Fibroblast of skin of abdomen (primary cell): ENCODE data around the gene TSPAN17.

Experiments used
- DNase-seq: peaks from one replicate; pipeline ENCODE4 v3.0.0-alpha.2; 2013

The TSPAN17 gene

DNA sequence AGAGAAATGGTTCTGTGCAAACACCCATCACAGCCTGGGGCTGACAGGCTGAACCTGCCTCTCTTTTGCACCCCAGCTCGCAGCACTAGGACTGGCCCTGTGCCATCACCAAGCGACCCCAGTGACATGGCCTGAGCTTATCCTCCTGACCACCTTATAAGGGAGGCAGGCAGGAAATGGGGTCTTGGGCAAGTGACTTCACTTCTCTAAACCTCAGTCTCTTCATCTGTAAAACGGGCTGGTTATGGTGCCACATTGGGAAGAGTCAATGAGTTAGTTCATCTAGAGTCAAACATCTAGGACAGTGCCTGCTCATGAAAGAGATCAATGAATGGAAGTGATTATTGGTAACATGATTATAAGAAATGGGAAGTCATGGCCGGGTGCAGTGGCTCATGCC lies 23.1 kb upstream of the TSPAN17 start:
- no peak for DNase-seq

DNA sequence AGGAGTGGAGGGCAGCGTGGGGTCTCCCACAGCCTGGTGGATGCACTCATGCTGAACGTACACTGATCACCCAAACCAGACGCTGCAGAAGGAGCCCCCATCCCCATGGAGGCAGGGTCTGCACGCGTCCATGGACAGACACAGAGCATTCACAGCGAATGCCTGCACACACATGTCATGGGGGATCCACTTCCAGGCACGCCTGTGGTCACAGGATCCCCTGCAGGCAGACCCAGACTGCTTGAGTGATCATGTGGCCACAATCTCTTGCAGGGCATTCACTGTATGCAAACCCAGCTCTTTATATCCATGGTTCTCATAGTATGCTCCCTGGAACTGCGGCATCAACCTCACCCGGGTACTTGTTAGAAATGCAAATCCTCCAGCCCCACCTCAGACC lies 22.3 kb upstream of the TSPAN17 start:
- DNase-seq: no peak

DNA sequence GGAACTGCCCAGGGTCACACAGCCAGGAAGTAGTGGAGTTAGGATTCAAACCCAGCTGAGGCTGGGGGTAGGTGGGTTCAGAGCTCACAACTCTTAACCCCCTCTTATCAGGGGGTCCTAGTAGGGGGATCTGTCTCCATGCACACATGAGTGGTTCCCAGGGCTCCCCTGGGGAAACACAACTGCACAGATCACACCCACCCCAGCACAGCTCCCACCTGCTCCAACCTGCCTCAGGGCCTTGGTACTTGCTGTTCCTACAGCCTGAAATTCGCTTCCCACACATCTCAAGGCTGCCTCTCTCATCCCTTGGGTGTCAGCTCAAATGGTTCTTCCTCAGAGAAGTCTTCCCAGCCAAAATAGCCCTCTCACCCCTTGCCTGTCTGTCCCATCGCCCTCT lies 21.8 kb upstream of the TSPAN17 start:
- no peak for DNase-seq

DNA sequence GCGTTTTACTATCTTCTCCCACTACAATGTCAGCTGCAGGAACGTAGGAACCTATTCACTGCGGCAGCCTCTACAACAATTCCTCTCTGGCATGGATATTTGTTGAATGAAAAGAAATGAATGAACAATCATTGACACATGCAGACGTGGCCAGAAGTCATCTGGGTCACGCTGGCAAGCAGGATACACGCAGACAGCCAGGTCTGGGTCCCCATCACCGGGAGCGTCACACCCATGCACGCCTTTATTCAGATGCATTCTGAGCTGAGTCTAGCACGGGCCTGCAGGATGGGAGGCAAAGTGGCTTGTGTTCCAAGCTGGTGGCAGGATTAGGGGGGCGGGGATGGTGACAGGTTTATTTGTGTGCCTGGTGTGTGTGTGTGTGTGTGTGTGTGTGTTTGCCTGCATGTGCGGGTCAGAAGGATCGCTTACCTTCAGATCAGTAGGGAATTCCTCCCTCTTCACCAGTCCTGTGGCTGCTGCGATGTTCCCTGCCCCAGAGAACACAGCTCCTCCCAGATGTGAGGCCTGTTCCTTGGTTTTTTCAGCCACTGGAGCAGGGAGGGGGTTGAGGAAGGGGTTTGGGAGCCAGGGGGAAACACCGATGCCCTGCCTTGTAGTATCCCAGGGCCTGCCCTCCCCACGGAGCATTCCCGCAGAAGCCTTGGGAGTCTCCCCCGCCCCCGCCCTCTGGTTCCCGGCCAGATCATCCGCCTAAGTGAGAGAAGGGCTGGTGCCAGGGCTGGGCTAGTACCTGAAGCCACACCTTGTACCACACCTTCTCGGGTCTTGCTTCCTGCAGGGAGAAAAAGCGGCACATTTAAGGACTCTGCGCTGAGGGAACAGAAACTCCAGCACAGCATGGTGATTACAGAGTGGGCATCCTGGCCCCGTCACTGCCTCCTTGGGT lies 21.1 kb upstream of the TSPAN17 start:
- DNase-seq: no peak

DNA sequence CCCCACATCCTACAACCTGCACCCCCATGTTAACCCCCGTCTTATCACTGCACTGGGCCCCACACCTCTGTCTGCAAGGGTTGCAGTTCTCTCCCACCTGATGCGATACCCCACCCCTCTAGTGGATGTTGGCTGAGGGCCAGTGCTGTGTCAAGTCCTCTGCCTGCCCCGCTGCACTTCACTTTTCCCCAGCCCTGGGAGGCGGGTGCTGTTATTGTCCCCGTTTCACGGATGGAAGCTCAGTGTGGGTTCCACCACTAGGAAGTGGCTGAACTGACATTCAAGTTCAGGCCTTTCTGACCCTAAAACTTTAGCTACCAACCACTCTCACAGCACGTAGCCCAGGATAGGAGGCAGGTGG lies 20.4 kb upstream of the TSPAN17 start:
- no peak for DNase-seq

DNA sequence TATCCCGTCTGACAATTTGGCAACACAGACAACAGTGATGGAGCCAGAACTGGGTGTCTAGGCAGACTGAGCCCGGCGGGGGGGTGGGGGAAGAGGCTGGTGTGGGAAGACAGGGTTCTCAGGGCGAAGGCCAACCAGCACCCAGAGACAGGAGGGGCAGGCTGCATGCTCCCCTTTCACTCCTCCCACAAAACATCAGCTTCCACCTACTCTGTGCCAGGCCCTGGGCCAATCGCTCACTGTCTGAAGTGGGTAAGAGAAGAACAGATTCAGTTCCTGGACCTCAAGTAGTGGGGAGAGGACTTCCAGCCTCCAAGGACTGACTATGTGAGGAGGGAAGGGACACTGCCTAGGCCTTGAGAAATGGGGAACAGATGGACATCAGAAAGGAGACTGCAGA lies 19.7 kb upstream of the TSPAN17 start:
- DNase-seq: no peak

DNA sequence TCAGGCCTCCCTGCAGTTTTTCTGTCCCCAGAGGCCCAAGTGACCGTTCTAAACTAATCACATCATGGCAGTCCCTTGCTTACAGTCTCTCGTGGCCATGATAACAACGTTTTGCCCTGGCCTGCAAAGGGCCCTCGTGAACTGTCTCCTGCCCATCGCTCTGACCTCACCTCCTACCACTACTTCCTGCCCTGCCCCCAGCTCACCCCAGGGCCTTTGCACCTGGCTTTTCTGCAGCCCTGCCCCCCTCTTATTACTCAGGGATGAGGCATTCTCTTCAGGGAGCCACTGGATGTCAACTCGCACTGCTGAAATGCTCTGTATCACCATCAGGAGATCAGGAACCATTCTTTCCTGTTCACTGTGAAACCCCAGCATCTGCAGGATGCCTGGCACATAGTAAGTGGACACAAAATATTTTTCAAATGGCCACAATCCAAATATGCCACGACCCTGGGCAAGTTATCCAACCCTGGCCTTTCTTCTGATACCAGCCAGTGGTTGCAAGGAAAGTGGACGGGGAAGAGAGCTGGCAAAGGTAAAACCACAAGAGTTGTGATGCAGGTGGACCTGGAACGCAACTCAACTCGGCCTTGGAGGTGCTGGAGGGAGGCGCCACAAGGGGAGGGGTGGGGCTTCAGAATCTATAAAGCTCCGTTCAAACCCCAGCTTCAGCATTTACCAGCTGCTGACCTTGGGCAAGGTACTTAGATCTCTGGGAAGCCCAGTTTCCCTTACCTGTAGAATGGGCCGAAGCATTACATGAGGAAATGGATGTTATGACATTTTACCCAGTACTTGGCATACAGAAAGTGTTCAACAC lies 18.7 kb upstream of the TSPAN17 start:
- no peak for DNase-seq

DNA sequence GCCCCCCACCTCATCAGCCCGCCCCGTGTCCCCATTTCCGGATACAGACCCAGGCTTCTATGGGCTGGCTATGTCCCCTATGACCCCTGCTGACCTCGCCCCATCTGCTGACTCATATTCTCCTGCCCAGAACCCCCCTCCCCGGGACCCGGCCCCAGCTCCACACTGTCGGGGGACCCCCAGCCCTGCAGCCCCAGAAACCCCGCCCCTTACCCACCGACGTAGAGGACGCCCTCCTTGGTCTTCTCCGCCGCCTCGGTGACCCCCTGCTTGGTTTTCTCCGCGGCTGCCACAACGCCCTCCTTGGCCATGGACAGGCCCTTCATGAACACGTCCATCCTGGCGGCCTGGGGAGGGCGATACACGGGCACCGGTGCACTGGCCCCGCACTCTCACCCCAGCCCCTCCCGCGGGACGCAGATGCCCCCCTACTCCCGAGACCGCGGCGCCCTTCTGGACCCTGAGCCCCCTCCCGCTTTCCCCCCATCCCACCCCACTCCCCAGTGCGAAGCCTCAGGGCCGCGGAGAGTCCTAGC lies 17.9 kb upstream of the TSPAN17 start:
- no peak for DNase-seq

DNA sequence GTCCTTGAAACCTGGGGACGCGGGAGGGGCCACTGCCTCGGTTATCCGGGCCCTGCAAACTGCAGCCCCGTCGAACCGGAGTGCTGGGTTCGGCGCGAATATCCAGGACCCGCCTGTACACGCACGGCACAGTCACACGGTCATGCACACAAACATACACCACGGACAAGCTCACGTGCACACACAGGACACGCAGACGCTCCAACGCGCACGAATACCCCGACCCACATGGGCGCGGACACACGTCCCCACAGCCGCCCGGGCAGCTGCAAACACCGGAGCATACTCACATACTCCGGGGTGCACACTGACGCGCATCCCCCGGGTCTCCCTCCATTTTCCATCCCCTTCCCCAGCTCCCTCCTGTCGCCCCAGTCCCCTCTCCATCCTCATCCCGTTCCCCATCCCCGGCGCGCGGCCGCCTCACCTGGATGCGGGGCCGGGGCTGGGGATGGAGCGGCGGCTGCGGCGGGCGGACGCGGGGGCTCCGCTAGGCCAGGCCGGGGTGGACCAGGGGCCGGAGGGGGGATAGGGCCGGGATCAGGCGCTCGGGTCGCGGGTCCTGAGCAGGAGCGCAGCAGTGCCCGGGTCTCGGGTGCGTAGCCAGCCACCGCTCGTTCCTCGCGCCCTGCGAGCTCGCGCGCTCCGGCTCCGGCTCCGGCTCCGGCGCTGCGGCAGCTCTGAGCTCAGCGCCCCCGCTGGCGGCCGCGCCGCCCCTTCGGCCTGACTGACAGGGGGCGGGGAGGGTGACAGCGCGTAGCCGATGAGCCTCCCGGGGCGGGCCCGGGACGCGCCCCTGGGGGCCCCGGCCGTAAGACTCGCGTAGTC lies 17.2 kb upstream of the TSPAN17 start, which contains the start of the genes EIF4E1B and SNCB:
EIF4E1B (plus strand) TSS at position 823 of the 828 bp plus-strand sequence. CDS start 12,113 bp downstream, outside the sequence.
SNCB (minus strand) TSS at position 682 of the 828 bp plus-strand sequence. CDS start 880 bp downstream, outside the sequence.
- peak; percentile 25 for DNase-seq

DNA sequence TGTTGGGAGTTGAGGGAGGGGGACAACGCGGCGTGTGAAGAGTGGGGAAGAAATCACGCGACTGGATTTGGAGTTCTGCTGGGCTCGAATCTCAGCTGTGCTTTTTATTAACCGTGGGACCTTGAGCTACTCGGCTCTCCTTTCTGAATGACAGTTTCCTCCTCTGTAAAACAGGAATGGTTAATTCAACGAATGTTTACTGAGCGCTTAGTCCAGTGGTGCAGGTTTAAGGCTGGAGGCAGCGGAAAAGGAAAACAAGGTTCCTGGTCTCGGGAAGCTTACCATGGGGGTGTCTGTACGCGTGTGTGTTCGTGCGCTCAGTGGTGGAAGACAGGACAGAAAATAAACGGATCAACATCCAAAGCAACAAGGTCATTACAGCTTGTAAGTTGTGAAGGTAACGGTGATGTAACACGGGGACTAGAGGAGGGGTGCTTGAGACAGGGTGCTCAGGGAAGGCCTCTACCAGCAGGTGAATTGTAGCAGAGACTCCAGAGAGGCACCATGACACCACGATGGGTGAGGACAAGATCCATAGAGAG lies 16.5 kb upstream of the TSPAN17 start:
- DNase-seq: no peak

DNA sequence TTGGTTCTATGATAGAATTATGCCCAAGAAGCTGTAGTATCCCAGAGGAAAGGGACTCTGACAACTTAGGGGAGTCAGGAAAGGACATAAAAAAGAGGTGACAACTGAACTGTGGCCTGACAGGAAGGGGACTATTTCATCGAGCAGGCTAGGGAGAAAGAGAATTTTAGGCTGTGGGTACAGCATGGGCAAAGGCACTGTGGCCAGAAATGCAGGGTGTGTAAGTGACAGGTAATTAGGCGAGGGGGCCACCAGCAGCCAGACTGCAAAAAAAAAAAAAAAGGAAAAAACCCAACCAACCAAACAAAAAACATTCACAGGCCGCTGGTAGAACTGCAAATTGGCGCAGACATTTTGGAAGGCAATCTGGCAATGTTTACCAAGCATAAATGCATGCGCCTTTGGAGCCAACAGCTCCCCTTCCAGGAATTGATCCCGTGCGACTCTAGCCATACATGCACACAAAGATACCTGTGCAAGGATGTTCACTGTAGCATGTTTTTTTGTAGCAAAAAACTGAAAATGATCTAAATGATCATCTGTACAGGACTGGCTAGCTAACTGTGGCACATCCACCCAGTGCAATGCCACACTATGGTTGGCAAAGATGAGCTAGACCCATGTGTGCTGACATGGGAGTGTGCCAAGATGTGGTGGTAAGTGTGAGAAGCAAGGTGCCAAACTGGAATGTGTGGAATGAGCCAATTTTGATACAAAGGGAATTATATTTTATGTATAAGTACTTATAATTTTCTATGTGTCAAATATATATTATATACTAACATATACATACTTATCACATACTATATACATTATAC lies 15.7 kb upstream of the TSPAN17 start:
- DNase-seq: no peak

DNA sequence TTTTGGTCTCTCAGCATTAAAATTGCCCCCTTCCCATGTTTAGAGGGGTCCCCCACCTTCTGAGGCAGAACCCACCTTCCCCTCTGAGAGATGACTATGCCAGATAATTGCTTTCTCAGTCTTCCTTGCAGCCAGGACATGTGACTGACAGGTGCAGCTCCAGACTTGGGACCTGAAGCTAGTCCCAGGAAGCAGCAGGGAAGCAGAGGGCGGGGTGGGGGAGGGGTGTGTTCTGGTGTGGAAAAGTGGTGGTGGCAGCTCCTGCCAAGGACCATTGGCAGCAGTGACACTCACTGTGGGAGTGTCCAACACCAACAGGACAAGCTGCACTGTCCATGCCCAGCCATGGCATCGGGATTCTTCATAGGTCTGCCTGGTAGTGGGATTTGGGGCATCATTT lies 14.5 kb upstream of the TSPAN17 start:
- DNase-seq: no peak

DNA sequence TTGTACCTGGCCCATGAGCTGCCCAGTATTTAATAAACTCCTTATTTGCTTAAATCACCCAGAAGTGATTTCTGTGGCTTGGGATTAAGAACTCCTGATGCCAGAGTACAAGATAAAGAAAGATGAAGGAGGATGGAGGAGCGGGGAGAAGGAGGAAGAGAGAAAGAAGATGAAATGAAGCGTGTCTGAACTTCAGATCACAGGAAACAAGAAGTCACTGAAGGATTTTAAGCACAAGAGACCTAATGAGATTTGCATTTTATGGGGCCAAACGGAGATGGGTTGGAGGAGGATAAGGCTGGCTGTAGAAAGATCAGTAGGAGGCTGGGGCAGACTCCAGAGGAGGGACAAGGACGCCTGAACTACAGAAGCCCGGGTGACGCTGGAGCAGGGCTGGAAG lies 13.7 kb upstream of the TSPAN17 start:
- no peak for DNase-seq

DNA sequence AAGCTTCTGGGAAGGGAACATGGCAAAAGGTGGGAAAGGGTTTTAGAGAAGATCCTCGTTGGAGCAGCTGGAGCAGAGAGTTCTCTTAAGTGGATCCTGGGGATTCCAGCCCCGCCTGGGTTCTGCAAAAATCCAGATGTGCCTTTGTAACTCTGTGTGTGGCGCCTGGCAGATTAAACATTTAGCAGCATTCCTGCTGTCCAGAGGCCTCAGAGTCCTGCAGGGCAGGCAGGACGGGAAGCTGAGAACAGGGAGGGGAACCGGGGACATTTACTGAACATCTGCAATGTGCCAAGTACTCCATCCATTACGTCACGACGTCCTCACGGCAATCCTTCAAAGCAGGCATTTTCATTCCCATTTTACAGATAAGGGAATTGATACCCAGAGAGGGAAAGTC lies 10.9 kb upstream of the TSPAN17 start:
- no peak for DNase-seq

DNA sequence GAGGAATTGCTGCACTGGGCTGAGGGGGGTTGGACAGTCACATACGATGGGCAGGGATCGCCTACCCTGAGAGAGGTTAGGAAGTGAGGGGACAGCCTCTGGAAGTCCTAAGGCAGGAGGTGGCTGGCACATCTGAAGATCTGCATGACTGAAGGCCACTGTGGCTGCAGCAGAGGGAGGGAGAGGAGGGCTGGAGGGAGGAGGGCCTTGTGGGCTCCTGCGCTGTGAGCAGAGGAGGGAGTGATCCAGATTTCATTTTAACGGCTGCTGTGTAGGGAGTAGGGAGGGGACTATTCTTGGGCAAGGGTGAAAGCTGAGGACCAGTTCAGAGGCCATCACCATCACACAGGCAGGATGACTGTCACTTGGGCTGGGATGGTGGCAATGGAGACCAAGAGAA lies 9.7 kb upstream of the TSPAN17 start:
- DNase-seq: no peak

DNA sequence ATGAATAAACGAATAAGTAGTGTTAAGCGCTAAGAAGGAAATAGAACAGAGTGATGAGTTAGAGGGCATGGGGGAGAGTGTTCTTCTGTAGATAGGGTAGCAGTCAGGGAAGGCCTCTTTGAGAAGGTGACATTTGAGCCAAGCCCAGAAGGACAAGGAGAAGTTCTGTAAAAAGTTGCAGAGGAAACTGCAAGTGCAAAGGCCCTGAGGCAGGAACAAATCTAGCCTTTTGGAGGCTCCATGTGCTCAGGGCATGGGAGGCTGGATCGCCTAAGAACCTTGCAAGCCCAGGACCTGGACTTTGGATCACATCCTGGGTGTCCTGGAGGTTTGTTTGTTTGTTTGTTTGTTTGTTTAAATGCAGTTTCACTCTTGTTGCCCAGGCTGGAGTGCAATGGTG lies 8.8 kb upstream of the TSPAN17 start:
- no peak for DNase-seq

DNA sequence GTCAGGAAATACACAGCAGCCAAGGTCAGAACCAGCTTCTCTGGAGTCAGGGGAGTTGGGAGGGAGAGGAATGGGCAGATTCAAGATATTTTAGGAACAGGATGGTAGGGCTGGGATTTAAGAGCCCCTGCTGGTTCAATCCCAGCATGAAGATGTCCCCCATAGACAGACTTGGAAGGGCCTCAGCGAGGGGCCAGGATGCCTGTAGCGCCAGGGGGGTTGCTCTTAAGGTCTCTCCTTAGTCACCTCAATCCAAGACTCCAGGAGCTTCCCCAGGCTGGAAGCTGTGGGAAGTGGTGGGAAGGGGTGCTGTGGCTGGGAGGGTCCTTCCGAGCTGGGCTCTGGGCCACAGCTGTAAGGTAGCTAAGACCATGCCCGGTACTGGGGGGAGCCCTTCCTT lies 8.1 kb upstream of the TSPAN17 start:
- DNase-seq: no peak

DNA sequence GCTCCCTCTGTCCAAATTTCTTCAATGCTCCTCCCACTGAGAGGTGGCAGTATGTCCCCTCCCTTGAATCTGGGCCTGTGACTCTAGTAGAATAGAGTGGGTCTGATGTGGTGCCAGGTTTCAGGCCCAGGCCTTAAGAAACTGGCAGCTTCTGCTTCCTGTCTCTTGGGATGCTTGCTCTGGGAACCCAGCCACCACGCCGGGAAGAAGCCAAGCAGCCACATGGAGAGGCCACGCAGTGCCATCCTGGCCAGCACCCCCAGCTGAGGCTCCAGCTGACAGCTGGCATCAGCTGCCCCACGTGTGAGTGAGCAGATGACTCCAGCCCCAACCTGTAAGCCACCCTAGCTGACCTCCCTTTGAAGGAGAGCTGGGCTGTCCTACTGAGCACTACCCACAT lies 7.3 kb upstream of the TSPAN17 start:
- DNase-seq: no peak

DNA sequence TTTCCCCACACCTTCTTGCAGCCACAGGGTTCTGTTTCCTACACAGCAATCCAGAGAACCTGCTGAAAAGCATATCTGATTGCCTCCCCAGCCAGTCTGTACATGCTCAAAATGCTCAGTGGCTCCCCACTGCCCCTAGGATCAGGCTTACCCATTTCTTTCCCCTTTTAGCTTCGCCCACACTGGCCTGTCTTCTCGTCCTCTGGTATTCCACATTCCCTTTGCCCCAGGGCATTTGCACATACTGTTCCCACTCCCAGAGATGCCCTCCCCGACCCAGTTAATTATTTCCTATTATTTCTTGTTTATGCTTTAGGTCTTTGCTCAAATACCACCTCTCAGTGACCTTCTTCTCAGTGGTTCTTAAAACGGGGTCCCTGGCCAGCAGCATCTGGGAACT lies 6.7 kb upstream of the TSPAN17 start:
- no peak for DNase-seq

DNA sequence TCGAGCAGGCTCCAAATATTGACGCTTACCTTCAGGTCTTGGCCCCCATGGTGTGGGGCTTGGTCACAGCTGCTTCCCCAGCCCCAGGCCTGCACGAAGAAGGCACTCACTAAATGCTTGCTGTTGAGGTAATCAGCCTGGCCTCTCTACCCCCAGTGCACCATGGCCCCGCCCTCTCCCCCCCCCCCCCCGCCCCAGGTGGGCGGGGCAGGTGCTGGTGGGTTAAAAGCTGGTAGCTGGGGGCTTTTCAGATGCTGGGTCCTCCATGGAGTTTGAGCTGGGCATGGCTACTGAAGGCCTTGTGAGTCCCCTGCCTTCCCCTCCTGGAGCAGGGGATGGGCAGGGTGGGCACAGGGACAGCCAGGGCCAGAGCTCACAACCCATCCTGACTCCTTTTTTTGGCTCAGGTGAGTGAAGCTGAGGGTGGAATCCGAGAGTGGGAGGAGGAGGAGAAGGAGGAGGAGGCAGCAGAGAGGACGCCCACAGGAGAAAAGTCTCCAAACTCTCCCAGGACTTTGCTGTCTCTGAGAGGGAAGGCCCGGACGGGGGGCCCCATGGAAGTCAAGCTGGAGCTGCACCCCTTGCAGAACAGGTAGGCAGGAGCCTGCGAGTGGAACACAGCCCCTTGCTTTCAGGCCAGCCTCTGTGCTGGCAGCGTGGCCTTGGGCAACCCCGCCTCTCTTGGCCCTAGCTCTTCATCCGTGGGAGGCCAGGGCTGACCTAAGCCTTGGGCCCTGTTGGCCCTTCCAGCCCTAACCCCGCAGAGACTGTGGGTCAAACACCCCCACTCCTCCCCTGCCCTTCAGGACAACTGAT lies 4.4 kb upstream of the TSPAN17 start:
- no peak for DNase-seq
